ENCODE data around the gene CELA1. TPM values are rescaled to one million over a fixed set of nuclear protein-coding genes. Genes with fewer than 3 reads are reported as not detected.

Gene CELA1
- total and polyA plus RNA-seq, 8 donors, result not detected

DNA sequence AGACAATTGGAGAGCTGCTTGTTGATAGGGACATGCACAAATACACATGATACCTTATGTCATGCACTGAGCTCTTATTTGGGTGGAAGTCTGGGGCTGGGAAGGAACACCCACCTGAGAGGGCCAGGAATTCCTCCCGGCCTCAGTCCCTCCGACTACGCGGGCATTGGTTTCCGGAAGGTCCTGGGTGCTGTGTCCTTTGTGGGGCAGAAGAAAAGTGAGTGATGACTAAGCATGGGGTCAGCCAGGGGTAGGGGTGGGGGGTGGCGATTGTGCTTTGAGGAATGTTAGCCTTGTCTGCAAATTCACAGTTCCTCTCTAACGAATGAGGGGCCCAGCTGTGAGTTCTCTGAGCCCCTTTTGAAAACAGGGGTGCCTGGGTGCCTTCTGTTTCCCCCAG is 798 bp downstream of the CELA1 start:
- WGBS, 5 donors, result 64 to 79% (median 70%) methylated on average over 7 of the region's 7 CpGs
- intact Hi-C loops (cut with DNase I; ENCODE audit: low total_unique reads), result no loop called here
- Histone ChIP-seq H3K27me3 (peaks cover 0 to 8% (median 0%) of the 10 kb centered on the region in 3 donors), H3K4me3 (no peak overlapping the region), H3K9me3 (no peaks in the 10 kb centered on the region), H3K27ac (no peak overlapping the region), H3K4me1 (peaks cover 0 to 7% (median 6%) of the 10 kb centered on the region in 4 donors), H3K36me3 (no peaks in the 10 kb centered on the region)
- TF ChIP-seq EP300 (IDR thresholded peaks at IDR 0.05) (no peak), POLR2A (IDR thresholded peaks at IDR 0.05) (no peak), POLR2AphosphoS5 (IDR thresholded peaks at IDR 0.05) (no peak)
- TF ChIP-seq, protein P1, sequence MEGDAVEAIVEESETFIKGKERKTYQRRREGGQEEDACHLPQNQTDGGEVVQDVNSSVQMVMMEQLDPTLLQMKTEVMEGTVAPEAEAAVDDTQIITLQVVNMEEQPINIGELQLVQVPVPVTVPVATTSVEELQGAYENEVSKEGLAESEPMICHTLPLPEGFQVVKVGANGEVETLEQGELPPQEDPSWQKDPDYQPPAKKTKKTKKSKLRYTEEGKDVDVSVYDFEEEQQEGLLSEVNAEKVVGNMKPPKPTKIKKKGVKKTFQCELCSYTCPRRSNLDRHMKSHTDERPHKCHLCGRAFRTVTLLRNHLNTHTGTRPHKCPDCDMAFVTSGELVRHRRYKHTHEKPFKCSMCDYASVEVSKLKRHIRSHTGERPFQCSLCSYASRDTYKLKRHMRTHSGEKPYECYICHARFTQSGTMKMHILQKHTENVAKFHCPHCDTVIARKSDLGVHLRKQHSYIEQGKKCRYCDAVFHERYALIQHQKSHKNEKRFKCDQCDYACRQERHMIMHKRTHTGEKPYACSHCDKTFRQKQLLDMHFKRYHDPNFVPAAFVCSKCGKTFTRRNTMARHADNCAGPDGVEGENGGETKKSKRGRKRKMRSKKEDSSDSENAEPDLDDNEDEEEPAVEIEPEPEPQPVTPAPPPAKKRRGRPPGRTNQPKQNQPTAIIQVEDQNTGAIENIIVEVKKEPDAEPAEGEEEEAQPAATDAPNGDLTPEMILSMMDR (IDR thresholded peaks at IDR 0.05), result no peak
- DNase-seq, result no peak

DNA sequence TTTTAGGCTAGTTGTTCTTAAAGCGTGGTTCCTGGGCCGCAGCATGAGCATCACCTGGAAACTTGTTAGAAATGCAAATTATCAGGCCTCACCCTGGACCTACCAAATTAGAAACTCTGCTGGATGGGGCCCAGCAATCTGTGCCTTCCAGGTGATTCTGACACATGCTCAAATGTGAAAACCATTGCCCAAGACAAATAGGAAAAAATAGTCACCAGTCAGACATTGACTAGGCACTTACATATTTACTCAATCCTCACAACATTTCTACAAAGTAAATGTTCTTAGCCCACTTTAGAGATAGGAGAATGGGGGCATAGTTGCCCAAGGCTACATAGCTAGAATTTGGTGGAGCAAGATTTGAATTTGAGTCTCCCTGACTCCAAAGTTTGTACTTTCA is 3.3 kb downstream of the CELA1 start:
- intact Hi-C loops (cut with DNase I; ENCODE audit: low total_unique reads), result no loop called here

DNA sequence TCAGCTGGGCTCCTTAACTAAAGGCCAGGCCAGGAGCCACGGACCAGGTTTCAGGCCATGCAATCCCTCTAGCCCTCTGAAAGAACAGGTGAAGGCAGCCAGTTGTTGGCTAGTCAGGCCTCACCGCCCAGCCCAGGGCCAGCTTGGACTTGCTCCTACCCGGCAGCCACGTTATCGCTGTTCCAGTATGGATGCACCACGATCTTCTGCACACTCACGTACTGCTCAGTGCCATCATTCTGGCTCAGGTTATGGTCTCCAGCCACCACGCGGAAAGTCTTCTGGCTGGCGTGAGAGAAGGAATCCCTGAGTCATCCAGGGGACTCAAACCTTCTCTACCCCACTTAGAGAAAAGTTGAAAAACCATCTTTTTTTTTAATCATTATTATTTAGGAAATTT is 4.1 kb downstream of the CELA1 start:
- H3K4me1 ChIP-seq, result peaks cover 0 to 7% (median 6%) of the 10 kb centered on the region in 4 donors
- no peak for TF ChIP-seq POLR2A (IDR thresholded peaks at IDR 0.05)
- TF ChIP-seq EP300 (IDR thresholded peaks at IDR 0.05), result no peak
- no peak for TF ChIP-seq POLR2AphosphoS5 (IDR thresholded peaks at IDR 0.05)
- TF ChIP-seq, protein P1 (IDR thresholded peaks at IDR 0.05), result no peak
- H3K9me3 ChIP-seq, result no peaks in the 10 kb centered on the region
- no peak overlapping the region for H3K4me3 ChIP-seq
- intact Hi-C loops (cut with DNase I; ENCODE audit: low total_unique reads), result no loop called here
- 81 to 94% (median 92%) methylated on average over 8 to 10 of the region's 10 CpGs for WGBS, 5 donors
- no peaks in the 10 kb centered on the region for H3K36me3 ChIP-seq
- no peak for DNase-seq
- H3K27ac ChIP-seq, result no peak overlapping the region
- H3K27me3 ChIP-seq, result peaks cover 0 to 7% (median 0%) of the 10 kb centered on the region in 3 donors

More for the DNA sequence above, 3.3 kb downstream of the CELA1 start:
- Histone ChIP-seq H3K9me3 (no peaks in the 10 kb centered on the region), H3K27me3 (peaks cover 0 to 8% (median 0%) of the 10 kb centered on the region in 3 donors), H3K4me1 (peaks cover 0 to 7% (median 6%) of the 10 kb centered on the region in 4 donors), H3K36me3 (no peaks in the 10 kb centered on the region), H3K27ac (no peak overlapping the region), H3K4me3 (no peak overlapping the region)
- TF ChIP-seq POLR2A (IDR thresholded peaks at IDR 0.05), result no peak
- no peak for TF ChIP-seq EP300 (IDR thresholded peaks at IDR 0.05)
- TF ChIP-seq POLR2AphosphoS5 (IDR thresholded peaks at IDR 0.05), result no peak
- TF ChIP-seq, protein P1 (IDR thresholded peaks at IDR 0.05), result no peak
- no peak for DNase-seq
- whole genome bisulfite sequencing, 5 donors, result 86 to 97% (median 95%) methylated on average over 2 of the region's 2 CpGs

DNA sequence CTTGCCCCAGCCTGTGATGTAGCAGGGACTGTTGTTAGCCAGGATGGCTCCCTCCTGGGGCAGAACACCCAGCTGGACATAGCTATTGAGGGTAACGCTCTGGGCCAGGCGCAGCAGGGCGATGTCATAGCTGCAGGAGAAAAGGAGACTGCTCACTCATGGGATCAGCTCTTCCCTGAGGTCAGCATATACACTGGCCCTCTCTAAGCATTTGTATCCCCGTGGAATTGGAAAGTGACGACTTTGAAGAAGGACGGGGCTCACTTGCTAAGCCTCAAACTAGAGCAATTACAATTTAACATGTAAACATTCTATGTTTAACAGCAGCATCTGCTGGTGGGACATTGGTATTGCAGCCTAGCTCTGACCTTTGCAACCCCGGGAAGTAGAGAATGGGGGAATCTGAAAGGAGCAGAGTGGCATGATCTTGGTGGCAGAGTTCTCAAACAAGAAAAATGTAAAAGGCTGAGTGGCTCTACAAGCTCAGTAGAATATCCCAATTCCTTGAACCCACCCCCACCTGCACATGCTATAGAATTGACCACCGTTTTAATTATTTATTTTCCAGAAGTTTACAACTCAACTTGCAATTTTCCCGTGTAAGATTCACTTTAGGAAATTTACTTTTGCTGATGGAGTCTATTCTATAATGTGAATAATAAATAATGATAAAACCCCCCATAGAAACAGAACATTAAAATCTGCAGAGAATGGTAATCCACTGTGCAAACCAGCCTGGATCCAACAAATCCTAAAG is 5.0 kb downstream of the CELA1 start:
- Histone ChIP-seq H3K4me1 (peaks cover 0 to 7% (median 6%) of the 10 kb centered on the region in 4 donors), H3K36me3 (no peaks in the 10 kb centered on the region), H3K27me3 (peaks cover 0 to 4% (median 0%) of the 10 kb centered on the region in 3 donors), H3K27ac (peak overlapping the region in 2 of 5 donors; percentile 23 to 26), H3K4me3 (peak overlapping the region; percentile 13 to 28 (median 23)), H3K9me3 (no peaks in the 10 kb centered on the region)
- TF ChIP-seq, protein P1 (IDR thresholded peaks at IDR 0.05), result peak in 6 of 7 experiments; percentile 41 to 99 (median 96)
- peak in 1 of 3 donors; percentile 72 for TF ChIP-seq POLR2AphosphoS5 (IDR thresholded peaks at IDR 0.05)
- no peak for TF ChIP-seq POLR2A (IDR thresholded peaks at IDR 0.05)
- 22 to 32% (median 23%) methylated on average over 7 to 9 of the region's 9 CpGs for WGBS, 5 donors
- DNase-seq, result peak; percentile 75 to 90
- intact Hi-C loops (cut with DNase I; ENCODE audit: low total_unique reads), result no loop called here
